Nephron (organoid): ENCODE results near the gene DNAJB13.
"Not testable (repeated sequence)": the region's sequence is repeated elsewhere in the genome, so short reads cannot be mapped to it uniquely, and the experiment has no call there.

Experiments used
- H3K27ac Mint-ChIP-seq, 3 experiments: 2 replicates each; pipeline ENCODE4 v1.8.0; 2020; ENCODE audit warnings: mixed read lengths in 3 of 3, mild to moderate bottlenecking in 2 of 3, moderate library complexity in 1 of 3
- H3K27me3 Mint-ChIP-seq: 2 replicates; pipeline ENCODE4 v1.8.0; 2021; ENCODE audit warnings: low read depth, mild to moderate bottlenecking, moderate library complexity, mixed read lengths
- H3K36me3 Mint-ChIP-seq: 2 replicates; pipeline ENCODE4 v1.8.0; 2020; ENCODE audit warnings: low read depth, mixed read lengths
- H3K4me1 Mint-ChIP-seq: 2 replicates; pipeline ENCODE4 v1.8.0; 2020; ENCODE audit warnings: mixed read lengths
- H3K4me3 Mint-ChIP-seq, 3 experiments: 2 replicates each; pipeline ENCODE4 v1.8.0; 2020; ENCODE audit warnings: mild to moderate bottlenecking in 3 of 3, mixed read lengths in 3 of 3, moderate library complexity in 2 of 3
- H3K9me3 Mint-ChIP-seq: 2 replicates; pipeline ENCODE4 v1.8.0; 2020; ENCODE audit warnings: mixed read lengths
- CTCF ChIP-seq, 3 experiments: fragments of 200-600 bp; sonication (generic); IDR thresholded peaks; one replicate each; pipeline ENCODE4 v1.5.0; 2021; ENCODE audit warnings: antibody characterized with exemption in 3 of 3; ENCODE audit not compliant: unreplicated experiment in 3 of 3

DNAJB13 gene

DNA sequence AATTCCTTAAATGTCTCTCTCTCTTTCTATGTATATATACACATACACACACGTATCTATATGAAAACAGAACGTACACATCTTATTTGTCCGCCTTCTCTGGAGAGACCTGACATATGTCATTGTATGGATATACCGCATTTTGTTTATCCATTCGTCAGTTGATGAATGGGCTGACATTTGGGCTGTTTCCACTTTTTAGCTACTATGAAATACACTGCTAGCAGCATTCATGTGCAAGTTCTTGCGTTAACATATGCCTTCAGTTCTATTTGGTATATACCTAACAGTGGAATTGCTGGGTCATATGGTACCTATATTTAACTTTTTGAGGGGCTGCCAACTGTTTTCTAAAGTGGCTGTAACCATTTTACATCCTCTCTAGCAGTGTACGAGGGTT is 18.0 kb upstream of the DNAJB13 start:
- H3K27ac Mint-ChIP-seq, result no peak overlapping the region
- H3K9me3 Mint-ChIP-seq, result peaks cover 3% of the 10 kb centered on the region
- no peak for TF ChIP-seq CTCF (IDR thresholded peaks at IDR 0.05; ENCODE audit: unreplicated experiment in 3 of 3)
- H3K27me3 Mint-ChIP-seq, result no peaks in the 10 kb centered on the region
- no peak overlapping the region for H3K4me3 Mint-ChIP-seq
- no peaks in the 10 kb centered on the region for H3K4me1 Mint-ChIP-seq
- H3K36me3 Mint-ChIP-seq, result peaks cover 53% of the 10 kb centered on the region

GRCh38 chr11:73936047-73936446 is 14.8 kb upstream of the DNAJB13 start:
- Mint-ChIP-seq H3K36me3 (peaks cover 60% of the 10 kb centered on the region), H3K9me3 (peaks cover 10% of the 10 kb centered on the region)
- not testable (repeated sequence) for H3K27ac Mint-ChIP-seq, H3K4me1 Mint-ChIP-seq, H3K4me3 Mint-ChIP-seq, H3K27me3 Mint-ChIP-seq

DNA sequence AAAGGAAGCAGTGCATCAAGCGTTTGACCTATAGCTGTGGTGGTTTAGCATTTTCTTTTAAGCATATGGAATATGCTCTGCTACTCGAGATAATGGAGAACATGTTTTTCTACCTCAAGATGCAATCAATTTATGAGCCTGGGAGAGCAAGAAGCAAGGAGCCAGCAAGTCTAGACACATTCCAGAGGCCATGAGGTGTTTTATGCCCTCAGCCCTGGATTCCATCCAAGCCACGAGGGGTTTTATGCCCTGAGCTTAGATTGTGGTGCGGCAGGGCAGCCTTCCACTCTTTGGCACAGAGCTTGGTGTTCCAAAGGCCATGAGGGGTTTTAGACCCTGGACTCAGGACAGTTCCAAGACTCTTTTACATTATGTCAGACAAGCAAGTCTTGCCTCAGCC is 11.7 kb upstream of the DNAJB13 start:
- Mint-ChIP-seq H3K9me3 (peaks cover 17% of the 10 kb centered on the region), H3K4me3 (no peak overlapping the region), H3K27me3 (no peaks in the 10 kb centered on the region), H3K4me1 (peaks cover 14% of the 10 kb centered on the region), H3K36me3 (peaks cover 43% of the 10 kb centered on the region), H3K27ac (no peak overlapping the region)
- no peak for TF ChIP-seq CTCF (IDR thresholded peaks at IDR 0.05; ENCODE audit: unreplicated experiment in 3 of 3)

DNA sequence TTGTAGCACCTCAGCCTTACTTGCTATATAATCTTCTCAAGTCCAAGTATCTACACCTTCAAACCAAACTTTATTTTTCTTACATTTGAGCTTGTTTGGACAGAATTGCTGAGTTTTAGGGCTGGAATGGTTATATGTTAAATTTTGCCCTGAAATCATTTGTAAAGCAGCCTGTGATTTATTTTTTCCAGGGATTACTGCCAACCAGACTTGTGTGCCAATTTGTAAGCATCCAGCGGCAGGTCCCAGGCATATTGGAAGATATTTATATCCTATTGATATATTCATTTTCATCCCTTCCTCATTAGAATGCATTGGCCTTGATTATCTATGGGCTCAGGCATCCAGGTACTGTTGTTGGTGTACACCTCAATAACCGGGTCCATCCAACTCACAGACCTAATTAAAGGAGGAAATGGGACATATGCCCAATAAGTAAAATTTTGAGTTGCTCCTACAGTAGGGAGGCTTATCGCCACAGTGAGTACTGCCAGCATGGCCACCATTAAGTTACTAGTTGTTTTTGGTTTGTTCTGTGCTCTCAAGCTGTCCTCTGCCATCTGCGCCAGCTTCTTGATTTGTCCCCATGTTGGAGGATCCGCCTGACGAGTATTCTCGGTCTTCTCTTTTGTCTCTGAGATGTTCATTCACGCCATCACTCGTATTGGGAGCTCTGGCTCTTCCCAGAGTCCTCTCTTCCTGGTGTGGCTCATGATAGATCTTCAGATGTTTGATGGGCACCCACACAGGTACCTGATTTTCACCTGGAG is 9.8 kb upstream of the DNAJB13 start:
- Mint-ChIP-seq H3K36me3 (peaks cover 33% of the 10 kb centered on the region), H3K9me3 (peaks cover 14% of the 10 kb centered on the region), H3K27ac (no peak overlapping the region), H3K27me3 (no peaks in the 10 kb centered on the region), H3K4me1 (peaks cover 24% of the 10 kb centered on the region), H3K4me3 (no peak overlapping the region)
- no peak for TF ChIP-seq CTCF (IDR thresholded peaks at IDR 0.05; ENCODE audit: unreplicated experiment in 3 of 3)

DNA sequence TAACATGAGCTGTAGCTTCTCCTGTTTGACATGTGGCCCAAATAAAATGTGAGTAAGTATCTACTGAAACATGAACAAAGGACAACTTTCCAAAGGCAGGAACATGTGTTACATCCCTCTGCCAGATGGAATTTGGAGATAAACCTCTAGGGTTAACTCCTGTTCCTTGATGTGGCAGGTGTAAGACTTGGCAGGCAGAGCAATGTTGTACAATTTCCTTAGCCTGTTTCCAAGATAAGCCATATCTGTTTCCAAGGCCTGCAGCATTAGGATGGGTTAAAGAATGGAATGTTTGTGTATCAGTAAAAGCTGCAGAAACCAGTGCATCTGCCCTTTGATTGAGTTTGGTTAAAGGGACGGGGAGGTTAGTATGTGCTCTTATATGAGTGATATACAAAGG is 8.8 kb upstream of the DNAJB13 start:
- peaks cover 24% of the 10 kb centered on the region for H3K4me1 Mint-ChIP-seq

GRCh38 chr11:73944085-73944484 is 6.7 kb upstream of the DNAJB13 start:
- Mint-ChIP-seq H3K27ac (no peak overlapping the region), H3K36me3 (peaks cover 29% of the 10 kb centered on the region), H3K4me3 (no peak overlapping the region), H3K27me3 (no peaks in the 10 kb centered on the region), H3K4me1 (peaks cover 24% of the 10 kb centered on the region), H3K9me3 (peaks cover 15% of the 10 kb centered on the region)
- no peak for TF ChIP-seq CTCF (IDR thresholded peaks at IDR 0.05; ENCODE audit: unreplicated experiment in 3 of 3)

More for the DNA sequence above, 8.8 kb upstream of the DNAJB13 start:
- TF ChIP-seq CTCF (IDR thresholded peaks at IDR 0.05; ENCODE audit: unreplicated experiment in 3 of 3), result no peak
- H3K36me3 Mint-ChIP-seq, result peaks cover 38% of the 10 kb centered on the region
- no peaks in the 10 kb centered on the region for H3K27me3 Mint-ChIP-seq
- H3K27ac Mint-ChIP-seq, result no peak overlapping the region
- peaks cover 22% of the 10 kb centered on the region for H3K9me3 Mint-ChIP-seq
- H3K4me3 Mint-ChIP-seq, result no peak overlapping the region
